WTC11 (cell line): ENCODE data around the gene DNAH9.

Source experiments
- RORB ChIP-seq: fragments of 250-450 bp; sonication (Bioruptor Pico); IDR thresholded peaks from 2 replicates; pipeline ENCODE4 v1.9.0; 2021; ENCODE audit warnings: mild to moderate bottlenecking
- TF ChIP-seq, protein P1 (sequence below): sonication (generic); formaldehyde crosslinking; conservative IDR thresholded peaks from 2 replicates; pipeline ENCODE4 v1.8.1; 2022; ENCODE audit warnings: mild to moderate bottlenecking, missing genetic modification reagents
- TF ChIP-seq, protein P2 (sequence below): fragments of 200-600 bp; IDR thresholded peaks from 2 replicates; pipeline ENCODE4 v1.8.0; 2022; ENCODE audit warnings: antibody characterized with exemption

GRCh38 chr17:11772031-11772430 lies 173.8 kb downstream of the DNAH9 start:
- TF ChIP-seq, protein P1, sequence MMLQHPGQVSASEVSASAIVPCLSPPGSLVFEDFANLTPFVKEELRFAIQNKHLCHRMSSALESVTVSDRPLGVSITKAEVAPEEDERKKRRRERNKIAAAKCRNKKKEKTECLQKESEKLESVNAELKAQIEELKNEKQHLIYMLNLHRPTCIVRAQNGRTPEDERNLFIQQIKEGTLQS (CRISPR knock-in tag): no peak
- TF ChIP-seq, protein P2, sequence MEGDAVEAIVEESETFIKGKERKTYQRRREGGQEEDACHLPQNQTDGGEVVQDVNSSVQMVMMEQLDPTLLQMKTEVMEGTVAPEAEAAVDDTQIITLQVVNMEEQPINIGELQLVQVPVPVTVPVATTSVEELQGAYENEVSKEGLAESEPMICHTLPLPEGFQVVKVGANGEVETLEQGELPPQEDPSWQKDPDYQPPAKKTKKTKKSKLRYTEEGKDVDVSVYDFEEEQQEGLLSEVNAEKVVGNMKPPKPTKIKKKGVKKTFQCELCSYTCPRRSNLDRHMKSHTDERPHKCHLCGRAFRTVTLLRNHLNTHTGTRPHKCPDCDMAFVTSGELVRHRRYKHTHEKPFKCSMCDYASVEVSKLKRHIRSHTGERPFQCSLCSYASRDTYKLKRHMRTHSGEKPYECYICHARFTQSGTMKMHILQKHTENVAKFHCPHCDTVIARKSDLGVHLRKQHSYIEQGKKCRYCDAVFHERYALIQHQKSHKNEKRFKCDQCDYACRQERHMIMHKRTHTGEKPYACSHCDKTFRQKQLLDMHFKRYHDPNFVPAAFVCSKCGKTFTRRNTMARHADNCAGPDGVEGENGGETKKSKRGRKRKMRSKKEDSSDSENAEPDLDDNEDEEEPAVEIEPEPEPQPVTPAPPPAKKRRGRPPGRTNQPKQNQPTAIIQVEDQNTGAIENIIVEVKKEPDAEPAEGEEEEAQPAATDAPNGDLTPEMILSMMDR: no peak
- TF ChIP-seq RORB (CRISPR knock-in tag): no peak
